HG03439 (cell line): ENCODE data around the gene HOXB3.

Experiments
- ATAC-seq: cut with Tn5 transposase; IDR thresholded peaks from one replicate; pipeline ENCODE4 v1.9.1; 2021; ENCODE audit warnings: mild to moderate bottlenecking, moderate library complexity; ENCODE audit not compliant: unreplicated experiment

The HOXB3 gene

GRCh38 chr17:48559122-48559839 lies 30.8 kb downstream of the HOXB3 start:
- no peak for ATAC-seq

- ATAC-seq: no peak
Measured at GRCh38 chr17:48558831-48559121, 31.3 kb downstream of the HOXB3 start.

- no peak for ATAC-seq
Measured at GRCh38 chr17:48558057-48558830, 31.8 kb downstream of the HOXB3 start.

GRCh38 chr17:48556576-48557401 lies 33.3 kb downstream of the HOXB3 start:
- no peak for ATAC-seq

- ATAC-seq: no peak
Measured at GRCh38 chr17:48556229-48556575, 33.8 kb downstream of the HOXB3 start.

- ATAC-seq: no peak
Measured at GRCh38 chr17:48555258-48556228, 34.5 kb downstream of the HOXB3 start.

GRCh38 chr17:48554412-48555257 lies 35.4 kb downstream of the HOXB3 start:
- no peak for ATAC-seq

- no peak for ATAC-seq
Measured at GRCh38 chr17:48553826-48554225, 36.2 kb downstream of the HOXB3 start.

GRCh38 chr17:48553190-48553547 lies 36.9 kb downstream of the HOXB3 start:
- no peak for ATAC-seq

GRCh38 chr17:48552466-48553189 lies 37.4 kb downstream of the HOXB3 start:
- no peak for ATAC-seq

GRCh38 chr17:48551596-48552465 lies 38.2 kb downstream of the HOXB3 start:
- no peak for ATAC-seq

- no peak for ATAC-seq
Measured at GRCh38 chr17:48551214-48551555, 38.9 kb downstream of the HOXB3 start.

- ATAC-seq: no peak
Measured at GRCh38 chr17:48550502-48551213, 39.4 kb downstream of the HOXB3 start.

GRCh38 chr17:48549914-48550501 lies 40.0 kb downstream of the HOXB3 start:
- no peak for ATAC-seq

- ATAC-seq: no peak
Measured at GRCh38 chr17:48549281-48549630, 40.8 kb downstream of the HOXB3 start.

- ATAC-seq: no peak
Measured at GRCh38 chr17:48548523-48549280, 41.3 kb downstream of the HOXB3 start.
